HG03354 (cell line): Measurements from ENCODE around the gene JAZF1.

Experiments used
- ATAC-seq: cut with Tn5 transposase; IDR thresholded peaks from one replicate; pipeline ENCODE4 v1.9.1; 2021; ENCODE audit warnings: mild to moderate bottlenecking; ENCODE audit not compliant: unreplicated experiment, poor library complexity, severe bottlenecking

JAZF1 gene

DNA sequence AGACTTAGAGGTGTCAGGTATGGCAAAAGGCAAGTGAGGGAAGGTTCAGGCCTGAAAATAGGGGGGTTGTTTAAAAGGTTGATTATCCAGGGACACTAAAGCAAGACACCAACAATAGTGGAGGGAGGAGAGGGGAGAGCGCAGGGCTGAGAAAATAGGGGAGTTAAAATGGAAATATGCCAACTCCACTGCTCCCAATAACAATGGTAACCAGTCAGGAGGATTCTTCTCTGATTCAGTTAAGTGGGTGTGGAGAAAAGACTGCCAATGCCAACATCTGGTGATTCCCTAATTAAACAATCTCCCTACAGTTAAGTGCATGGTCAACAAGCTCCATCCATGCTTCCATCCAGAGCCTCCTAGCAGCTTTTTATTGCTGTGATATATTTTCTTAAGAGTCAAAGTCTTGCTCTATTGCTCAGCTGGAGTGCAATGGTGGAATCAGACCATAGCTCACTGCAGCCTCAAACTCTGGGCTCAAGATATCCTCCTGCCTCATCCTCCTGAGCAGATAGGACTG lies 183.3 kb downstream of the JAZF1 start:
- ATAC-seq = no peak

GRCh38 chr7:27996141-27996540 lies 184.5 kb downstream of the JAZF1 start:
- no peak for ATAC-seq

GRCh38 chr7:27995228-27995627 lies 185.4 kb downstream of the JAZF1 start:
- ATAC-seq = no peak

- no peak for ATAC-seq
These were observed 186.0 kb downstream of the JAZF1 start for GRCh38 chr7:27994639-27995038.

DNA sequence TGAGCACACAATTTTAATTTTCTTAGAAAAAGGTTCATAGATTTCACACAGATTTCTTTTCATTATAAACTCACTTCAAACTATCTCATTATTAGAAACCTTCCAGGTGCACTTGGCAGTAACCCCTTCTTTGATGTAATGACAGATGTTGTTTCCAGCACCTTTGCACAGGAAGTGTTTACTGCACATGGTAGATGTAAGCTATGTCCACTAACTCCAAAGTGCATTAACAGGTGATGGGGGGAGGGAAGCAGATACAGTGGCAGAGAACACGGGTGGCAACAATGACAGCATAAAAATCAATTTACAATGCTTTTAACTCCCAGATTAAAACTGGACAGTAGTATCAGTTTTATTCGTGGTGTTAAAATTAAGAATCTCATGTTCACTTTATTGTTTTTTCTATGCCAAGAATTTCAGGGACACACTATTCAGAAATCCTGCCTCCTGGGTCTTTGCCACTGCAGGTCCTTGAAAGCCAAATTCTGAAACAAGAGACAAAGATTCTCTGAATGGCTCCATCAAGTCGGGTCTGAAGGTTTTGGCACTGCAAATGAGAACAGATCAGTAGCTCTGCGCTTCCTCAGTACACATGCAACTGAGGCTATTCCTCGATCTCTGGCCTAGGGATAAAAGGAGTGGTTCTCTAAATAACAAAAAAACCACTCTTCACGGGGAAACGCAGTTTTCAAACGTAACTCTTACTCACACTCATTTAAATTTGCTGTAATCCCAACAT lies 187.7 kb downstream of the JAZF1 start:
- ATAC-seq = no peak

GRCh38 chr7:27992097-27992496 lies 188.5 kb downstream of the JAZF1 start:
- ATAC-seq = no peak

DNA sequence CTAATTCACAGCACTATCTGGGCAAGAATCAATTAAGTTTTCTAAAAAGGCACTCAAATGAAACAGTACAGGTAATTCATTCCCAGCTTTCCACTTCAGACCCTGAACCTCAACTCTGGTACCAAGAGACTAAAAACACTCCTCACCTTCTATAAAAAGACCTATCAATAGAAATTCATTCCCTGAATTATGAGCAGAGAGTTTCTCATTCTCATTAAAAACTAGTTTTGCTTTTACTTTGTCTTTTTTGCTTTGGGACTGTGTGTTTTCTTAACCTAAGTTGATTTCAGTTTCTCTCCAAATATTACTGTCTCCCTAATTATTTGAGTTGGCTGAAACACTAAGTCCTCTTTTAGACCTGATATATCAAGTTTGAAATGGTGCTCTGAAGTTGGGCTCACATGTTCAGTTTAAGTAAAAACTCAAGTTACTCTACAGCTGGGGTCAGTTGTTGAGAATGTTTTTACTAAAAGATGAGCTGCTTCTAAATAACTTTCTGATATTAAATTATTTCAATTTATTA lies 189.5 kb downstream of the JAZF1 start:
- no peak for ATAC-seq

- no peak for ATAC-seq
These were observed 204.1 kb downstream of the JAZF1 start for GRCh38 chr7:27976531-27976930.

DNA sequence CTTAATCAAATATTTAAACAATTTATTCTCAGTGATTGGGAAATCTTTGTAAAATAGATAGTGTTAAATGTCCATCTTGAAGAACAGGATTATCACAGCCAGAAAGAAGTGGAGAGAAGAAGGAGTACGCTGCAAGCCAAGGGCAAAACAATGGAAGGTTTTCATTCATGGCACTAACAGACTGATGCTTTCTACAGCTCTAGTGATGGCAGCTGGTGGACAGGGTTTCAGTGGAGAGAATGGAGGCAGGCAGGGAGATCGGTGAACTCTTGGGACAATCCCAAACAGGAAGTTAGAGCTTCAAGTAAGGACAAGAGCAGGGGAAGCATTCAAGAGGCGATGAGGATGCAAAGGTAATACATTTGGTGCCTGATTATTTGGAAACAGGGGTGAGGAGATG lies 207.0 kb downstream of the JAZF1 start:
- ATAC-seq = no peak

DNA sequence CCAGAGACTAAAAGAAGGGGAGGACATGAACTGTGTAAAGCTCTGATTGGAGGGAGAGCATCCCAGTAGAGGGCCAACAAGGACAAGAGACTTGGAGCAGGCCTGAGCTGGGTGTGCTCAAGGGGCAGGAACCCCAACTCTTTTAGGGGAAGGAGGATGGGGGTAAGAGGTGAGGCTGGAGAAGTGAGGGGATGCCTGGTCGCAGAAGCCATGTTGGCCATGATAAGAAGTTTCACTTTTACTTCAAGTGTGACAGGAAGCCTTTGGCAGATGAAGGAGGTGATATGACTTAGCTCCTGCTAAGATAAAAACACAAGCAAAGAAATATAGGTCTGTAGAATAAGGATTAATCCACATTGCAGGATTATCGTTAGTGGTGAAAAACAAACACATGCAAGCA lies 208.3 kb downstream of the JAZF1 start:
- ATAC-seq = no peak

DNA sequence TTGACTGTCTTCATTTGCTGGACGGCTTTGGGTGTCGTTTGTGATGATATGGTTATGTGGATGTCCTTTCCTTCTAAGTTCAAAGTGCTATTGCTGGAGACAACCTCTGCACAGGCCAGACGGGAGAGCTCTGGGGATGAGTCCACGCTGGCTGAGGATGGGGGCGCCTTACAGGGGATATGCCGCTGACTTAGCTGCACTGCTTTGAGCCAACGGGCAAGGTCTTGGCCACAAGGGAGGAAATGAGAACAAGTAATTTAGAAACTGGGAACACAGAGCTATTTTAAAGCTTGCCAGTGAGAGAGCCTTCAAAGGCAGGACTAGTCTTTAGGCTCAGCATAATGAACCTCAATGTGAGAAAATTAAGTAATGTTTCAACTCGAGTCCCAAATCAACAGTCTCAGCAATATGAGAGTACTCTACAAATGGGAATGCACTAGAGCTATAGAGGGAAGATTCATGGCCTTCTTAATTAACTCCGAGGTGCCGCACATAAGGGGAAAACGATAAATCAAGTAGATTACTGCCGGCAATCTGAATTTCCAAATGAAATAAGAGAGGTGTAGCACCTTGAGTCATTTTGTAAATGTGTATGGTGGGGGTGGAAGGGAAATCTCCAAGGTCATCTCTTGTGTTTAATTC lies 209.3 kb downstream of the JAZF1 start:
- no peak for ATAC-seq

GRCh38 chr7:27970350-27970749 lies 210.2 kb downstream of the JAZF1 start:
- no peak for ATAC-seq

DNA sequence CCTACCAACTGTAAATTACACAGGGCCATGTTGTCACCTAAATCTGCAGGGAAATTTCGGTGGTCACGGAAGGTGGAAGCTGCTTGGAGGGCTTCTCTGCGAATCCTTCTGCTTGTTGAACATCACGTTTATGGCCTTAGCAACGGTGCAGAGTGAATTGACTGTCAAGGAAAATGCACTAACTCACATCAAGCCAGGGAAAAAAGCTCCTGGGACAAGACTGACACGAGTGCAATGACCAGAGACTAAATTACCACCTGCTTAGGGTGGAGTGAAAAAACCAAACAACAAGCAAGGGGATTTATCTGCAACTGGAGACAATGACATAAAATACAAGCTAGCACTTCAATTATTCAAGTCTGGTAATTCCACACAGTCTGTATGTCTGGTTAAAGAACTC lies 211.2 kb downstream of the JAZF1 start:
- ATAC-seq = no peak

- ATAC-seq = peak; percentile 55
These were observed 213.0 kb downstream of the JAZF1 start for GRCh38 chr7:27967639-27968038.

DNA sequence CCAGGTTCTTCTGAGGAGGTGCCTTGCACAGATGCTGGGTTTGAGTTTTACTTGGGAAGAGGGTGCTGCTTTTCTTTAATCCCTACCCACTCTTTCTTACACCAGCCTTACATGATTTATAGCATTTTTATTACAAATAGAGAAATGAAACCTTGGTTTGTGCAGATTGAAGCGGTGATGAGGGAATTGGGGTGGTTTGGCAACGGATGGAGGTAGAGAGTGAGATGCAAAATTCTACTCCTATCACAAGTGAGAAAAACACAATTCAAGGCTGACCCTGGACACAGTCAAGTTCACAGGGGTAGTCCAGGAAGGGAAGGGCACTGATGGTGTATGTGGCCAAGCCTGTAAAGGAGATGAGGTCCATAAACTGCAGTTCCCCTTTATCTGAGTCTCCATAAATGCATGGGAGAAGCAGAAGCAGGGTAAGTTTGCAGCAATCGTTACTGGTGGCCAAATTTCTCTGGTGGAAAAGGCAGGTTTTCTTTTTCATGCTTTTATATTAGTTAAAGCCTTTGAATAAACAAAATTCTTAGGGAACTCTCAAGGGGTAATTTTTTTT lies 214.3 kb downstream of the JAZF1 start:
- no peak for ATAC-seq

DNA sequence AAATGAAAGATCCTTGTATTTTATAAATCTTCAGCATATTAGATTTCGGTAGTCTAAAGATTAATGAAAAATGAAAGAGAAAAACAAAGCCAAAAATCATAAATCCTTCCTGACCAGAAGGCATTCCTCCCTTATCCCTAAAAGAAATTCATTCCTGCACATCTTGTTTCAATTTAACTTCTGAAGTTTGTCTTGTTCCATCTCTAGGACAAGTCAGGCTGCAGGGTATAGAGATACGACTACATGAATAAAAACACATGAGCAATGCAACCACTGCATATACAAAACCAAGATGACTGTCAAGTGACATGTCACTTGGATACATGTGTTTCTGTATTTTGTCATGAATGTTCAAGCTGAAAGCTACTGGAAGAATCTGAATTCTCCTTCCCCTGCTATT lies 214.9 kb downstream of the JAZF1 start:
- ATAC-seq = no peak

DNA sequence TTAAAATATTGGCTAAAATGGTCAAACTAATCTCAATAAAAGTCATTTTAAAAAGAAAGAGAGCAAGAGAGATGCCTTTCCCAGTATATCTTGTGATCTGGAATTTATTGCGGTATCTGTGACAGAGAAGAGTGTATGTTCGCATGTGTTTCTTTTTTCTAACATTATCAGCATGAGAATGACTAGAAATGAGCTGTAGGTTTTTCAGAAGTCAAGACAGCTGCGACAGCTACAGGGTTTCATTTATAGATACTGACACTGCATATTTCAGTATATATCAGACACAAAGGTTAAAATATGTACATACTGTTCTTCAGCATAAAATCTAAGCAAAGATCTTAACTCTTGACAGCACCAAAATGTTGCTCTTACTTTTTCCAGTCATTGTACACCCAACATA lies 215.8 kb downstream of the JAZF1 start:
- no peak for ATAC-seq

- no peak for ATAC-seq
These were observed 217.5 kb downstream of the JAZF1 start for GRCh38 chr7:27963056-27963455.

- no peak for ATAC-seq
These were observed 218.3 kb downstream of the JAZF1 start for GRCh38 chr7:27962273-27962672.

GRCh38 chr7:27961255-27961654 lies 219.3 kb downstream of the JAZF1 start:
- ATAC-seq = no peak

- no peak for ATAC-seq
These were observed 220.2 kb downstream of the JAZF1 start for GRCh38 chr7:27960415-27960814.
